ENCODE results near the gene PLEKHM1. TPM values are rescaled to one million over a fixed set of nuclear protein-coding genes. Genes with fewer than 3 reads are reported as not detected.

Gene PLEKHM1
- polyA plus RNA-seq, 3 donors = 12.8 to 41.5 (median 15.0) TPM

DNA sequence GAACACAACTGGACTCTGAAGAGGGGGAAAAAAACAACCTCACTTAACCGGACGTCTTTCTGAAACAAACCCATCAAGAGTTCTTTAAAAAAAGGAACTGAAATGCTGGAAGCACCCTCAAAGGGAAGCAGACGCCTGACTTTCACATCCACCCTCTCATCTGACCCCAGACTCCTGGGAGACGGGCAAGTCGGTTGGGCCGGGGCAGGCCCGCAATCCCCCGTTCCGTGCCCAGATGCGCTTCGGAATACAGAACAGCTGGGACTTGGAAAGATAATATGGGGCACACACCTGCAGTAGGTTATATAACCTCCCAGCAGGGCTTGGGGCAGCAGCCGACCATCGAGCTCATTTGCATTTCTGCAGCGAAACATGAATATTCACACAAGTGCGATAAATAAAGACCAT is 61.6 kb downstream of the PLEKHM1 start:
- H3K36me3 ChIP-seq (replicated peaks in 1 of 2; ENCODE audit: control insufficient read depth in 1 of 2, insufficient read depth in 2 of 2, low read length in 2 of 2) = peaks cover 7 to 18% of the 10 kb centered on the region in 2 donors
- H3K4me1 ChIP-seq (ENCODE audit: control insufficient read depth in 1 of 2, insufficient read depth in 2 of 2, low read length in 2 of 2) = peaks cover 76 to 84% of the 10 kb centered on the region in 2 donors
- H3K36me3 Mint-ChIP-seq = peaks cover 27 to 37% of the 10 kb centered on the region in 2 donors
- peak overlapping the region; percentile 91 to 93 for H3K27ac ChIP-seq (ENCODE audit: low read depth in 1 of 2, low read length in 2 of 2)
- no peak overlapping the region for H2AFZ ChIP-seq (ENCODE audit: insufficient read depth, low read depth, low read length, poor library complexity, severe bottlenecking)
- TF ChIP-seq, protein P1, sequence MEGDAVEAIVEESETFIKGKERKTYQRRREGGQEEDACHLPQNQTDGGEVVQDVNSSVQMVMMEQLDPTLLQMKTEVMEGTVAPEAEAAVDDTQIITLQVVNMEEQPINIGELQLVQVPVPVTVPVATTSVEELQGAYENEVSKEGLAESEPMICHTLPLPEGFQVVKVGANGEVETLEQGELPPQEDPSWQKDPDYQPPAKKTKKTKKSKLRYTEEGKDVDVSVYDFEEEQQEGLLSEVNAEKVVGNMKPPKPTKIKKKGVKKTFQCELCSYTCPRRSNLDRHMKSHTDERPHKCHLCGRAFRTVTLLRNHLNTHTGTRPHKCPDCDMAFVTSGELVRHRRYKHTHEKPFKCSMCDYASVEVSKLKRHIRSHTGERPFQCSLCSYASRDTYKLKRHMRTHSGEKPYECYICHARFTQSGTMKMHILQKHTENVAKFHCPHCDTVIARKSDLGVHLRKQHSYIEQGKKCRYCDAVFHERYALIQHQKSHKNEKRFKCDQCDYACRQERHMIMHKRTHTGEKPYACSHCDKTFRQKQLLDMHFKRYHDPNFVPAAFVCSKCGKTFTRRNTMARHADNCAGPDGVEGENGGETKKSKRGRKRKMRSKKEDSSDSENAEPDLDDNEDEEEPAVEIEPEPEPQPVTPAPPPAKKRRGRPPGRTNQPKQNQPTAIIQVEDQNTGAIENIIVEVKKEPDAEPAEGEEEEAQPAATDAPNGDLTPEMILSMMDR (IDR thresholded peaks at IDR 0.05) = no peak
- H3K27me3 Mint-ChIP-seq (ENCODE audit: low read depth in 3 of 3) = peaks cover 0 to 1% (median 0%) of the 10 kb centered on the region in 3 donors
- intact Hi-C loops (cut with micrococcal nuclease) = no loop called here
- peak overlapping the region; percentile 18 to 63 (median 24) for H3K4me3 ChIP-seq (replicated peaks in 1 of 3; ENCODE audit: low read depth in 2 of 3, low read length in 3 of 3)
- H3K27me3 ChIP-seq (ENCODE audit: control insufficient read depth in 2 of 2, insufficient read depth in 2 of 2, low read length in 2 of 2) = no peaks in the 10 kb centered on the region
- peak overlapping the region; percentile 74 for H3K4me2 ChIP-seq (replicated peaks; ENCODE audit: extremely low read depth, low read length, poor library complexity, severe bottlenecking)
- peaks cover 74% of the 10 kb centered on the region for H4K20me1 ChIP-seq (ENCODE audit: insufficient read depth, low read length)
- H3K9ac ChIP-seq (ENCODE audit: insufficient read depth, low read length, poor library complexity, severe bottlenecking) = peak overlapping the region; percentile 60
- peak overlapping the region; percentile 95 to 98 (median 97) for H3K27ac Mint-ChIP-seq
- no peaks in the 10 kb centered on the region for H3K9me3 ChIP-seq (replicated peaks in 1 of 2; ENCODE audit: control insufficient read depth in 1 of 2, insufficient read depth in 1 of 2, low read length in 2 of 2)
- H3K9me3 Mint-ChIP-seq = no peaks in the 10 kb centered on the region
- H3K4me1 Mint-ChIP-seq = peaks cover 66% of the 10 kb centered on the region
- peaks cover 59% of the 10 kb centered on the region for H3K79me2 ChIP-seq (ENCODE audit: insufficient read depth, low read length)
- peak overlapping the region; percentile 77 to 89 for H3K4me3 Mint-ChIP-seq
- peak; percentile 64 to 82 (median 78) for DNase-seq
- WGBS (ENCODE audit: insufficient coverage) = 1% methylated on average over 10 of the region's 15 CpGs

DNA sequence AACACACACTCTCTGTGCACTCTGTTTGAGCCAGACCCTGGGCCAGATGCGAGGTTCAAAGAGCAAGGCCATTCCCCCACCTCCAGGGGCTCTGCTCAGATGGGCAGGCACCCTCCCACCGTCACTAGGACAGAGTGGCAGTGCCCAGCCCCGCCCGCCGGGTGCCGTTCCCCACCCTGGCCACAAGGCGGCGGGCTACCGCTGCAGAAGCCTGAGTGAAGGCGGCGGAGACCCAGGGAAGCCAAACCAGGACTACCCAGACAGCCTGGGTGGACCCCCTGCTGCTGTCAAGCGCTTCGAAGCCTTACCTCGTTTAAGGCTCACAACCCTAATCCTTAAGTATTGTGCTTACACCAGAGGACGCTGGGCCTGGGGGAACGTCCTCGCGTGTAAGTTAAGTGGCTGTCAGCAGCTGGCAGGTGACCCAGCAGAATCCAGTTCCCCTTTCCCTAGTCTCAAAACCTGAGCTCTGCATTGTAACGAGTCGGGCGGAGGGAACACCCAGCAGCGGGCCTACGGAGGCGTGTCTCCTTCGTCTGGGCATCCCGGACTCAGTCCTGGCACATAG is 62.4 kb downstream of the PLEKHM1 start:
- Histone ChIP-seq H2AFZ (ENCODE audit: insufficient read depth, low read depth, low read length, poor library complexity, severe bottlenecking) (peak overlapping the region; percentile 44), H3K27me3 (ENCODE audit: control insufficient read depth in 2 of 2, insufficient read depth in 2 of 2, low read length in 2 of 2) (no peaks in the 10 kb centered on the region), H3K9me3 (replicated peaks in 1 of 2; ENCODE audit: control insufficient read depth in 1 of 2, insufficient read depth in 1 of 2, low read length in 2 of 2) (no peaks in the 10 kb centered on the region), H3K27ac (ENCODE audit: low read depth in 1 of 2, low read length in 2 of 2) (peak overlapping the region; percentile 91 to 93), H3K79me2 (ENCODE audit: insufficient read depth, low read length) (peaks cover 67% of the 10 kb centered on the region), H3K4me3 (replicated peaks in 1 of 3; ENCODE audit: low read depth in 2 of 3, low read length in 3 of 3) (peak overlapping the region; percentile 18 to 63 (median 24)), H3K4me1 (ENCODE audit: control insufficient read depth in 1 of 2, insufficient read depth in 2 of 2, low read length in 2 of 2) (peaks cover 68 to 78% of the 10 kb centered on the region in 2 donors), H4K20me1 (ENCODE audit: insufficient read depth, low read length) (peaks cover 76% of the 10 kb centered on the region), H3K36me3 (replicated peaks in 1 of 2; ENCODE audit: control insufficient read depth in 1 of 2, insufficient read depth in 2 of 2, low read length in 2 of 2) (peaks cover 7 to 19% of the 10 kb centered on the region in 2 donors), H3K4me2 (replicated peaks; ENCODE audit: extremely low read depth, low read length, poor library complexity, severe bottlenecking) (peak overlapping the region; percentile 74), H3K9ac (ENCODE audit: insufficient read depth, low read length, poor library complexity, severe bottlenecking) (peak overlapping the region; percentile 60)
- Mint-ChIP-seq H3K36me3 (peaks cover 33 to 44% of the 10 kb centered on the region in 2 donors), H3K27me3 (ENCODE audit: low read depth in 3 of 3) (peaks cover 0 to 1% (median 0%) of the 10 kb centered on the region in 3 donors), H3K4me3 (peak overlapping the region; percentile 77 to 89), H3K9me3 (no peaks in the 10 kb centered on the region), H3K4me1 (peaks cover 64% of the 10 kb centered on the region), H3K27ac (peak overlapping the region; percentile 95 to 98 (median 97))
- peak; percentile 91 to 94 (median 94) for DNase-seq
- TF ChIP-seq, protein P1 (IDR thresholded peaks at IDR 0.05) = peak; percentile 99
- intact Hi-C loops (cut with micrococcal nuclease) = no loop called here
- WGBS (ENCODE audit: insufficient coverage) = under 1% methylated on average over 21 of the region's 26 CpGs

All from CD14-positive monocyte (primary cell).